C1 segment of cervical spinal cord (tissue), 14 donors: Measurements from ENCODE around the gene LRRC32.
"Not testable (repeated sequence)": the region's sequence is repeated elsewhere in the genome, so short reads cannot be mapped to it uniquely, and the experiment has no call there.

ENCODE experiments used
- DNase-seq, 14 donors: peaks; one replicate each; lab custom pipeline; 2025; lab: John Stamatoyannopoulos, UW

Gene LRRC32

DNA sequence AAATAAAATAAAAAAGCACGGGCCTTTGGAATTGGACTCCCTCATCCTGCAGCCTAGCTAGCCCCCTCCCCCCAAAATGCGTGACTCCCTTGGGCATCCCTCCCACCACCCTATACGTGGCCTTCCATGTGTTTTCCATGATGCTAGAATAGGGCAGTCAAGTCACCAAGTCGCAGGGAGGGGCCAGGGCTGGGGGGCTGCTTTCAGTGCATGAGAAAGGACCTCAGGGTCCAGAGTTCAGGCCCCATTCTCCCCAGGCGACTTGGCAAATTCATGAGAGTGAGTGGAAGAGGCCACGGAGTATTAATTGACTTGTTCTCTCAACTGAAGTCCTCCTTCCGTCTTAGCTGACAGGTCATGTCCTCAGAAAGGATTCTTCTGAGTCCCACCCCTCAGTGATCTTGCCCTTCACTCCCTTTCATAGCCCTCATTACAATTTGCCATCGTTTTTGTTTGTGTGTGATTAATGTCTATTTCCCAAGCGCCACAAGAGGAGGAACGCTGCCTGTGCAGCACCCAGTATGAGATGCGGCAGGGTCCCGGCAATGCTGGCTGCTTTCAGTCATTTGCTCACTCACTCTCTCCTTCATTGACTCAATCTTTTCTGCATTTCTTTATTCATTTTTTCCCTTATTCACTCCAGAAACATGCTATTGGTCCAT lies 17.4 kb downstream of the LRRC32 start:
- DNase-seq, result no peak

DNA sequence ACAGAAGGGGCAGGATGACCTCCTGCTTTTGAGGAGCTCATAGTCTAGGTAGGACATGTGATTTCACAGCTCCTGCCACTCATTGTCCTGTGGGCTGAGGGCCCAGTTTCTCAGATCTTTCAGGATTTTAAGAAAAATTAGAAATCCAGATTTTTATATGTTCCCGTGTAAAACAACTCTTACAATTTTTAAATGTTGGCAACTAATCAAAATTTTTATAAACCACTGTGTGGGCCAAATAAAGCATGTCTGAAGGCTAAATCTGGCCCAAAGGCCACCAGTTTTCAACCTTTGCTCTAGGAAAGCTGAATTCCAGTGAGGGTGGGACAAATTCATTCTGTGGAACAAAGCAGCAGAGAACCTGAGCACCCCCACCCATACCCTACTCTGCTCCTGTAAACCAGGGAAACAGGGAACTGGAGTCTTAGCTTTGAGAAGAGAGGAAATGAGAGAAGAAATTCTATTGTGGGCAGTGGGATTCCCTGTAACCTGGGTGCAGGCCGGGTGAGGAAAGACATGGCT lies 20.6 kb downstream of the LRRC32 start:
- no peak for DNase-seq

DNA sequence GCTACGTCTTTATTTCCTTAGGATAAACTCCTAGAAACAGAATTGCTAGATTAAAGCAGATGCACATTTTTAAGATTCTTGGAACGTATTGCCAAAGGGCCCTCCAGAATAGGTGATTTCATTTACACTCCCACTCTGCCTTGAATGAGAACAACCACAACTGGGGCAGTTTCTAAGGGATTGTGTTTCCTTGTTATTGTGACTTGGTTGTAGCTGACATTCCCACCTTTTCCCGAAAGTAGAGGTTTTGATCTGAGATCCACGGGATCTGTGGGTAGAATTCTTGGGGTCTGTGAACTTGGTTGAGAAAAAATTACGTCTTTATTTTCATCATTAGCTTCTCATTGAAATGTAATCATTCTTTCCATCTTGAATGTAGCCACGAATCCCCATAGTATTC lies 21.5 kb downstream of the LRRC32 start:
- DNase-seq, result no peak

DNA sequence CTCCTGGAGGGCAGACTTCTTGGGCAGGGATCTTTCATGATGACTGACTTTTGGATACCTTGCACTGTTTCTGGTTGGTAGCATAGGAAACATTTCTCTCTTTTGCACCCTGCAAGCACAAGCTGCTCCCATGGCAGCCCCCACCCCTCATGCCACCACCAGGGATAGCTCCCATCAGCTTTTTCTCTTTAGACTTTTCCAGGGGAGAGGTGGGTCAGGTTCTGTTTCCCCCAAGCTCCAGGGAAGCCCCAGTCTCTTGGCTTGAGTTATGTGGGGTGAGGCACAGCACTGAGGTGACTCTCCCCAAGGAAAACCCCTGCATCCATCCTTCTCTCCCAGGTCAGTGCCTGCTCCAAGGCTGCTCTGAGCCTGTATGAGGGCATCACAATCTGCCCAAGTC lies 22.5 kb downstream of the LRRC32 start:
- DNase-seq, result no peak

DNA sequence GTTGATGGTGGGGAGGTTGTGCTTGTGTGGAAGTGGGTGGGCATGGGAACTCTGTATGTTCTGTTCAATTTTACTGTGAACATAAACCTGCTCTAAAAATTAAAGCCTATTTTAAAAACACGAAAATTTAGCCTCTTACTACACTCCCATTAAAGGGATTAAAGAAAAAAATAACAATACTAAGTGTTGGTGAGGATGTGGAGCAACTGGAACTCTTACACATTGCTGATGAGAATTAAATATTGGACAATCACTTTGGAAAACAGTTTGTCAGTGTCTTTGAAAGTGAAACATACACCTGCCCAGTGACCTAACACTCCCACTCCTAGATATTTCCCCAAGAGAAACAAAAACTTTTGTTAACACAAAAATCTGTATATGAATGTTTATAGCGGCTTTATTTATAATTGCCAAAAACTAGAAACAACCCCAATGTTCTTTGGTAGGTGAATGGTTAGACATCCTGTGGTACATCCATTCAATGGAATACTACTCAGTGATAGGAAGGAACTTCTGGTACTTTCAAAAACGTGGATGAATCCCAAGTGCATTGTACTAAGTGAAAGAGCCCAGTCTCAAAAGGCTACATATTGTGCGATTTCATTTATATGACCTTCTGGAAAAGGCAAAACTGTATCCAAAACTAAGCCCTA lies 23.5 kb downstream of the LRRC32 start:
- no peak for DNase-seq

DNA sequence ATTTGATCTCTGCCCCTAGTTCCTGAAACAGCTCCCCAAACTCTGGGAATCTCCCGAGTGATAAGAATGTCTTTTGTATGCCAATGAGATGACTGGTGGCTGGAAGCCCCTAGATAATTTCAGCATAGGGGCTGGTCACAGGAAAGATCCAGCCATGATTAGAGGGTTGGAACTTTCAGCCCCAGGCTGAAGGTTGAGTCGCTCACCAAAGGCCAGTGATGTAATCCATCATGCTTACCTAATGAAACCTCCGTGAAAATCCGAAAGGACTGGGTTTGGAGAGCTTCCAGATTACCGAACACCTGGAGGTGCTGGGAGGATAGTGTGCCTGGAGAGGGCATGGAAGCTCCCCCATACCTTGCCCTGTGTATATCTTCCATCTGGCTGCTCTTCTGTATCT lies 26.0 kb downstream of the LRRC32 start:
- DNase-seq, result no peak

DNA sequence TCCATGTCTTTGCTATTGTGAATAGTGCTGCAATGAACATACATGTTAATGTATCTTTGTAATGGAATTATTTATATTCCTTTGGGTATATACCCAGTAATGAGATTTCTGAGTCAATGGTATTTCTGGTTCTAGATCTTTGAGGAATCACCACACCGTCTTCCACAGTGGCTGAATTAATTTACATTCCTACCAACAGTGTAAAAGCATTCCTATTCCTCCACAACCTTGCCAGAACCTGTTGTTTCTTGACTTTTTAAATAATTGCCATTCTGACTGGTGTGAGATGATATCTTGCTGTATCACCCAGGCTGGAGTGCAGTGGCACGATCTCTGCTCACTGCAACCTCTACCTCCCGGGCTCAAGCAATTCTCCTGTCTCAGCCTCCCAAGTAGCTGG lies 26.8 kb downstream of the LRRC32 start:
- DNase-seq, result not testable (repeated sequence)

DNA sequence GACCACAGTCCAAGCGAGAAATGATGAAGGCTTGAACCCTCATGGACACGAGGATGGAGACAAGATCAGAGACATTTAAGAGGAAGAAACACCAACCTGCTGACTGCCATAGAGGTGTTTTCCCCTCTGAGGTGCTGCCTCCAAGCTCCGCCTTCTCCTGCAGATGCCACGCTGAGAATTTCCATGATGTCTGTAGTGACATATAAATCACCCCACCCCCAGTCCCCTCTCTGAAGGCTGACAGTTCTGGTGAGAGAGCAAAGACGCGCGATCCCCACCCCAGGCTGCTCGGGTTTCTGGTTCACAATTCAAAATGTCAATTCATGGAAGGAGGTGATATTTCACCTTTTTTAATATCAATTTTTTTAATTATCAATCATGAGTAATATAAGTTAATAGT lies 28.2 kb downstream of the LRRC32 start:
- no peak for DNase-seq

DNA sequence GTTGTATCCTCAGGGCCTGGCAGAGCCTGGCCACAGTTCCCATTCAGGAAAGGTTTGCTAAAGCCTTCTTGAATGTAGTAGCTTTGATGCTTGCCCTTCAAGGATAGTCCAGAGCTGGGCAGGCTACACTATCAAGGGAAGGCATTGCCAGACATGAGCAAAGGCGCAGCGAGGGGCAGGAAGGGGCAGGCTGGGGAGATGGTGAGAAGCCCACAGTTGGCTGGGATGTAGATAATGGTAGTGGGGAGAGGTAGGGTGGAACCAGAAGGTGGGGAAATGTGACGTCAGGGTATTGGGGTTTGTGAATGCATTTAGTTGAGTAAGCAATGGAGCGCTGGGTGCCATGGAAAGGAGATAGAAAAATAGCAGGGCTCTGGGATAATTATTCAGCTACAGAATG lies 28.6 kb downstream of the LRRC32 start:
- DNase-seq, result no peak

DNA sequence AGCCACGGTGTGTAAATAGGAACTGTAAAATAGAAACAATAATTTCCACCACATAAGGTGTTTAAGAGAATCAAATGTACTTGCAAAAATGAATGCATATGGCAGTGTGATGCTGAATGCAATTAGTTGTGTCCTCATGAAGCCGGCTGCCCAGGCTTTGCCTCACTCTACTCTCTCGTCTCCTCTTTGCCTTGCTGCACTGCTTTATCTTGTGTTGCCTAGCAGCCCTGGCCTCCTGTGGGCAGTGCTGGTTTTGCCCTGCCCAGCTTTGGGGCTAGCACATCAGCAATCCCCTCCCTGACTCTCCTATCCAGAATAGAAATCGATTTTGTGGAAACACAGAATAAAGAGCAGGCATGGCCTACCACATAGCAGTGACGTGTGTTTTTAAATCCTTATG lies 30.0 kb downstream of the LRRC32 start:
- no peak for DNase-seq

DNA sequence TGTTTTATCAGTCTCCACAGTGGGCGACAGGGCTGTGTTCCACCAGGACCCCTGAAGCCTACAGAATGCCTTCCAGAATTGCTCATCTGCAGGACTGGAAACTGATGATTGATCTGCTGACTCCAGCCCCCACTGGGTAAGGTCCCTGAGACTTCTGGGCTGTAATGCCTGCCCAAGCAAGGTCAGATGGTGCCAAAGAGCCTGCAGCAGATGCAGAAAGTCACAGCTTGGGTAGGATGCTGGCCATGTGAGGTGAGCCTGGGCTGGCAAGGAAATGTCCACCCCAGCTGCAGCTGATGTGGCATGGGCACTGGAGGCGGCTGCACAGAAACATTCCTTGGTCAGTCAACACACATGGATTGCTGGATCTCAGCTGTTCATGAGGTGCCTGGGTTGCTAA lies 30.9 kb downstream of the LRRC32 start:
- no peak for DNase-seq

DNA sequence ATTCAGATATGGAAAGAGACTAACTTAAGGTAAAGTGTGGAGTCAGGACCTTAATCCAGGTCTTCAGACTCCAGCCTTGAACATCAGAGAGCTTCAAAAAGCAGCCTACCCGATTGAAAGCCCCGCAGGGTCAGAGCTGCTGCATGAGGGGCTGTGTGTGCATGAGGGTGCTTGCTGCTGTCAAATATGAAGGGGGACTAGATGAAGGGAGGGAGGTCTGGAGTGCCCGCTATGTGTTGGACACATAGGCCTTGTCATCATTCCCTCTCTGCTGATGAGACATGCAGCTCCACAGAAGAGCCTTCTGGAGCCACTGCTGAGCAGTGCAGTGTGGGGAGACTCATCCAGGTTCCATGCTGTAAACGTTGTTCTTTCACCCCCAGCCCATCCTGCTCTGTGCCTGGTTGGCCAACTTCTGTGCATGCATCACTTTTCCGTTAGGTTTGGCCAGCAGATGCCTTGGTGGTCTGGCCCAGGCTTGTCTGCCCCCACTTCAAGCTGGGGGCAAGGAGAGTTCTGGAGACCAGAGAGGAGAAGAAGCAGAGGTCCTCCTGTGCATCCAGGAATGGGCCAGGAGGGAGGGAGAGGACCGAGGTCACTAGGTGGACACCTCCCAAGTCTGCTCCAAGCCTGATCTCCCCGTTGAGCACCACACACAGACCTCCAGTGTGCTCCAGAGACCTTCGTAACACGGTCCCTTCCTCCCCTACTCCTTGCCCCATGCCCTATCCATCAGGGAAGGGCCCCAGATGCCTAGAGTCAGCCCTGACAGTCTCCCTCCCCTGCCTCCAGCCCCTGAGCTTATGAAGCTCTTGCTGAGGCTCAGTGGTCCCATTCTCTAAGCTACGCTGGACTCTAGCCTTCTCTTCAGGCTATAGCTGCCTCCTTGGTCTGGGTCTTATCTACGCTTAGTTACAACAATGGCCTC lies 32.0 kb downstream of the LRRC32 start:
- DNase-seq, result no peak

DNA sequence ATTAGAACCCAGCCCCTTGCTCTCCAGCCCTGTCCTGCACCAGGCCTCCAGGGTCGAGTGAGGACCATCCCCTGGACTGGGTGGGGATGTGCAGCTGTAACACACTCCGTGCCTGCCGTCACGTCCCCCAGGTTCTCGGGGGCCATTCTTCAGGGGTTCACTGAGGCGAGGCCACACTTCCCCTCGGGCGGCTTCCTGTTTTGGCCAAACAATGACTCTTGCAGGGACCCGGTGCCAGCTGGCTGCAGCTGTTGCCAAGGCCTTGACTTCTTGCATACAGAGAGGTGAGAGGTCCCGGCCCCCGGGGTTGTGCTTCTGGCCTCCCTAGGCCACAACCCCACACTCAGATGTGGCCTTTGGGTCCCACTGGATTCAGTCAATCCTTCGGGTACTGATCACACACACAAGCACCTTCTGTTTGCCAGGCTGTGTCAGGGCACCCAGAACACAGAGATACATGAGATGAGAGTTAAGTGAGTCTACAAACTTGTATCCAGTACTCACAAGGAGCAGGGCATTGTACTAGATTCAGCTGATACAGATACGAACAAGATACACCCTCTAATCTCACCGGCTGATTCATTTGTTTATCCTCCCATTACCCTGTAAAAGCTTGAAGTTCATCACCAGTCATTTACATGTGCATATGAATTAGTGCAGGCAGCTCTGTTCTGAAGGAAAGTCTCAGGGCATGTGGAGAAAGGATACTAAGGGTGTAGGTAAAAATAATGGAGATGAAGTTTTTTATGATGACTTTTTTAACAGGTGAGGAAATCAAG lies 32.9 kb downstream of the LRRC32 start:
- no peak for DNase-seq

DNA sequence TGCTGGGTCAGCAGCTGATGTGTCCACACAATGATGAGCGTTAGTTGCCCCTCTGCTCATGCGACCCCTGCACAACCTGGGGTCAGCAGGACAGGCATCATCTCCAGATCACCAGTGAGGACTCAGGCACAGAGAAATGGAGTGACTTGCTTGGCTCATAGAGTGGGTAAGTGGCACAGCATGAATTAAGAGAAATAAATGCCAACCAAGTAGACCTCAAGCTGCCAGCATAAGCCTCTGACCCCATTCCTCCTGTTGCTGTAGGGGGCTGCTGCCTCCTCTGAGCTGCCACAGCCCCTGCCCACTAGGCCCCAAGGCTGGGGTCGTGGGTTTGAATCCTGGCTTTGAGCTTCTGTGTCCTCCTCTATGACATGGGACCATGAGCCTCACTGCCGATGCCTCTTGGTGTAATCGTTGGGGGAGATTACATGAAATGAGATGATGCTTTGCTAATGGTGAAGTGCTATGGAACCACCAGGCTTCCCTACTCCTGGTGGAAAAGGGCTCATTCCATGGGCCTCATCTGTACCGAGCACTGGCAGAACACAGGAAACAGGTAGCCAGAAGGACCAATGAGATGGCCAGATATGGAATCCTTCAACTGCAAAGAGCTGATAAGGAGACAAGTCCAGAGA lies 33.6 kb downstream of the LRRC32 start:
- no peak for DNase-seq

DNA sequence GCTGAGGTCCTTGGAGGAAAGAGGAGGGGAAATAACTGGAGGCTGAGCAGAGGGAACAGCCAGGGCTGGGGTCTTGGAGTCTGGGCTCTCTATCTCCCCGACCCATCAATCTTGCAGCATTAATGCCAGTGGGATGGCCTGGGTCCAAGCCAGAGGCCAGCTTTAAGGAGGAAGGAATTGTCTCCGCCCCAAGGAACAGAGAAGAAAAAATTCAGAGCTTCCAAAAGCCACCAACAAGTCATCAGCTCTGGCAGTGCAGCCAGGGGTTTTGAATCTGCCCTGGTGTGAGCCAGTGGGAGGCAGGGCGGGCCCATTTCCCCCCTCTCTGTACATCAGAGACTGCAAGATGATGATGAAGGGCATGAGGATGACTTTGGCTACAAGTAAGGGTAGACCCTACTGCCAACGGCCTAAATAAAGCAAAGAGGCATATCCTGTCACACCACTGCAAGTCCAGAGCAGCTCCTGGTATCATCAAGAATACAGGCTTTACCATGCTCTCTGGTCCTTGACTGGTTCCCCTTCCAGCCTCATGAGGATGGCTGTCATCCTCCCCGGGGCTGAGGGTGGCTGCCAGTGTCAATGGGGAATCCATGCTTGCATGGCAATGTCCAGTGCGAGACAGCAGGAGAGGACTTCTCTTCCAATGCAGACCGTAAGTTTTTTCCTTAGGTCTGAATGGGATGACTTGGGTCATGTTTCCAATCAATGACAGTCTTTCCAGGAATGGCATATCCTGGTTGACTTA lies 34.4 kb downstream of the LRRC32 start:
- DNase-seq, result no peak

DNA sequence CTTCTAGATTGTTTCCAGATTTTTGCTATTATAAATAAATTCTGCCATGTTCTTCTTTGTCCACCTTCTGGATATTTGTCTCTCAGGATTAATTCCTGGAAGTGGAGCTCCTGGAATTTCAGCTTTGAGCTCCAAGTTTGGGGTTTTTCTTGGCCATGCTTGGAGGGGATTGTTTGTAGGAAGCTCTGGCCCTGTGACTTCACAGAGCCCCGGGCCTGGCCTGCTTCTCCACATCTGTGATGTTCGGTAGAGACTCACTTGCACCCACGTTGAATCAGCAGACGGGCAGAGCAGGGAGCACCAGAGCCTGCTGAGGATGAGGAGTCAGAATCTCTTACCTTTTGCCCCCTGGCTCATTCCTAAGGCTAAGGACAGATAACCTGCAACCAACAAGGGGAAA lies 35.7 kb downstream of the LRRC32 start:
- no peak for DNase-seq

DNA sequence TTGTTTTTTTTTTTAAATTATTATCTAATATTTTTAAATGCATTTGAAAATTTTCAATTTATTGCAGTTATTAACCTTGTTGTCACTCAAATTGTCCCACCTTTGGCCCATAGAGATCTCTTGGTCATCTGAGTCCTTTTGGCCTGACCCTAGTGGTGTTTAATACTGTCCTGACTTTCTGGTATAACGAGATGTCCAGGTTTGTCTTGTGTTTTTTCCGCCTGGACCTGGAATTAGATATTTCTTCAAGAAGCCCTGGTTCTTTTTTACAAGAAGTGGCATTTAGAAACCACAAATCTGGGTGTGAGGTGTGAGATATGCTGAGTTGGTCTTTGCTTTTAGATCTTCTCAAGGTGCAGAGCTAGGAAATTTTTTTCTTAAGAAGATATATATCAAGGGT lies 38.1 kb downstream of the LRRC32 start:
- no peak for DNase-seq

DNA sequence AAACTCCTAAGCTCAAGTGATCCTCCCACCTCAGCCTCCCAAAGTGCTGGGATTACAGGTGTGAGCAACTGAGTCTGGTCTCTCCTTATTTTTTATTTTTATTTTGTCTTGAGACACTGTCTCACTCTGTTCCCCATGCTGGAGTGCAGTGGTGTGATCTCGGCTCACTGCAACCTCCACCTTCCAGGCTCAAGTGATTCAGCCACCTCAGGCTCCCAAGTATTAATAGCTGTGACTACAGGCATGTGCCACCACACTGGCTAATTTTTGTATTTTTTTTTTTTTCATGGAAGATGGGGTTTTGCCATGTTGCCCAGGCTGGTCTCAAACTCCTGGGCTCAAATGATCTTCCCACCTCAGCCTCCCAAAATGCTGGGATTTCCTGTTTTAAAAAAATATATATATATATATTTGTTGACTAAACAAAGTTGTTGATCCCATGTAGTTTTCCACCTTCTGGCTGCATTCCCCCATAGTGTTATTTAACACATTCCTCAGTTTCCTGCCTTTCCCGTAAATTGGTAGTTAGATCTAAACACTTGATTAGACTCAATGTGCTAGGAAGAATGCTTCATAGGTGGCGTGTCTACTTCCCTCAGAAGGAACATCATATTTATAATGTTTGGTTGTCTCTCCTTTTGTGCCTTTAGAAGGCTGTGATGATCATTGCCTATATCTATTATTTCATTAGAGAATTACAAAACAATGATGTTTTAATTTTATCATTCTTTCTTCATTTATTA lies 38.8 kb downstream of the LRRC32 start:
- no peak for DNase-seq

DNA sequence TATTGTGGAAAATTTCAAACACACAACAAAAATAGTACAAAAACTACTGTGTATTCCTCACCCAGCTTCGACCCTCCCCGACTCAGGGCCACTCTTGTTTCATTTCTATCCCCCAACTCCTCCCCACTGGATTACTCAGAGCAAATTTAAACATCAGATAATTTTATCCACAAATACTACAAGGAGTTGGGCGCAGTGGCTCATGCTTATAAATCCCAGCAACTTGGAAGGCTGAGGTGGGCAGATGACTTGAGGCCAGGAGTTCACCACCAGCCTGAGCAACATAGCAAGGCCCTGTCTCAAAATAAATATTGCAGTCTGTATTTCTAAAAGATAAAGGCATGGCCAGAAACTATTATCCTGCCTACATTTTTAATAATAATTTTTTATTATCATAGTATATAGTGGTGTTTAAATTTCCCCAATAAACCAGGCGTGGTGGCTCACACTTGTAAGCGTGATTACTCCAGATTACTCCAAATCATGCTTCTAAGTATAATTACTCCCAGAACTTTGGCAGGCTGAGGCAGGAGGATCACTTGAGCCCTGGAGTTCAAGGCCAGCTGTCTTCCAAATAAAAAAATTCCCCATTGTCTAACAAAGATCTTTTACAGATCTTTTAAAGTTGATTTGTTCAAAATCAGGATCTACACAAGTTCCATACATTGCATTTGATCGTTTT lies 39.8 kb downstream of the LRRC32 start:
- no peak for DNase-seq
